ENCODE data around the gene G6PC3. TPM values are rescaled to one million over a fixed set of nuclear protein-coding genes. Genes with fewer than 3 reads are reported as not detected.

G6PC3 gene
- total and polyA plus RNA-seq, 10 of the 15 experiments (the other 5 are each of a cell fraction or from before 2014, with no cell fraction given): 13.0 to 93.7 (median 43.0) TPM

GRCh38 chr17:44067545-44067940 lies 3.0 kb upstream of the G6PC3 start (continued):
- TF ChIP-seq, protein P1, sequence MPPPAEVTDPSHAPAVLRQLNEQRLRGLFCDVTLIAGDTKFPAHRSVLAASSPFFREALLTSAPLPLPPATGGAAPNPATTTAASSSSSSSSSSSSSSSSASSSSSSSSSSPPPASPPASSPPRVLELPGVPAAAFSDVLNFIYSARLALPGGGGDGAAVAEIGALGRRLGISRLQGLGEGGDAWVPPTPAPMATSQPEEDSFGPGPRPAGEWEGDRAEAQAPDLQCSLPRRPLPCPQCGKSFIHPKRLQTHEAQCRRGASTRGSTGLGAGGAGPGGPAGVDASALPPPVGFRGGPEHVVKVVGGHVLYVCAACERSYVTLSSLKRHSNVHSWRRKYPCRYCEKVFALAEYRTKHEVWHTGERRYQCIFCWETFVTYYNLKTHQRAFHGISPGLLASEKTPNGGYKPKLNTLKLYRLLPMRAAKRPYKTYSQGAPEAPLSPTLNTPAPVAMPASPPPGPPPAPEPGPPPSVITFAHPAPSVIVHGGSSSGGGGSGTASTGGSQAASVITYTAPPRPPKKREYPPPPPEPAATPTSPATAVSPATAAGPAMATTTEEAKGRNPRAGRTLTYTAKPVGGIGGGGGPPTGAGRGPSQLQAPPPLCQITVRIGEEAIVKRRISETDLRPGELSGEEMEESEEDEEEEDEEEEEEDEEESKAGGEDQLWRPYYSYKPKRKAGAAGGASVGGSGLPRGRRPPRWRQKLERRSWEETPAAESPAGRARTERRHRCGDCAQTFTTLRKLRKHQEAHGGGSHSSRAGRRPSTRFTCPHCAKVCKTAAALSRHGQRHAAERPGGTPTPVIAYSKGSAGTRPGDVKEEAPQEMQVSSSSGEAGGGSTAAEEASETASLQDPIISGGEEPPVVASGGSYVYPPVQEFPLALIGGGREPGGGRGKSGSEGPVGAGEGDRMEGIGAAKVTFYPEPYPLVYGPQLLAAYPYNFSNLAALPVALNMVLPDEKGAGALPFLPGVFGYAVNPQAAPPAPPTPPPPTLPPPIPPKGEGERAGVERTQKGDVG (CRISPR knock-in tag; IDR thresholded peaks at IDR 0.05): no peak
- no peak for TF ChIP-seq CHD1 (IDR thresholded peaks at IDR 0.05; ENCODE audit: low read depth, low read length)
- TF ChIP-seq YY1 (IDR thresholded peaks at IDR 0.05; ENCODE audit: low read depth, low read length): no peak

DNA sequence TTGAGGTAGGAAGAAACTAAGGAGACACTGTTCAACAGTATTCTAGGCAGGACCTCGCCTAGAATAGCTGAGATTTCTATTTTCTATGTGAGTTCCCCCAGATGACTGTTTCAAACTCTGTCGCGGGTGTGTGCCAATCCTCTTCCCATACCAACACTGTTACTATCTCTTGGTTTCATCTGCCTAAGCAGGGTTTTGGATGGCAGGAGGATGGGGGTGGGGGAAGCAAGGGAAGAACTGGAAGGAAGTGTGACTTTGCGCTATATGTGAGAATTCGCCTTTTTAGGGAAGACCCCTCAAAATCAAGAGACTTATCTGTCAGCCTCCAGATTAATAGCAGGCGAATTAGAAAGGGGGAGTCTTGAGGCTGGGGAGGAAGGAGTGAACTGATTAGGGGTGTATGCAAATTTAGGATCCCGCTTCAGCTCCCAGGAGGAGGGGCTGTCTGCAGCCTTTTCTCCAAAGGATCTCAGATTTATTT lies 521 bp upstream of the G6PC3 start:
- intact Hi-C loops (cut with micrococcal nuclease; ENCODE audit: unreplicated experiment): loop anchor here (5.0 kb wide), 1 partner anchor 42 kb away; no protein-coding TSS in a partner anchor
- BruUV-seq (replicated peaks): no TSS peak
- no peak for FAIRE-seq
- TF ChIP-seq IRF3 (IDR thresholded peaks at IDR 0.05) (no peak), NR2C1 (IDR thresholded peaks at IDR 0.05) (no peak), TARDBP (IDR thresholded peaks at IDR 0.05; ENCODE audit: borderline replicate concordance) (no peak), STAT1 (conservative IDR thresholded peaks at IDR 0.05) (no peak), SIN3A (IDR thresholded peaks at IDR 0.05; ENCODE audit: low read depth, low read length) (no peak)
- TF ChIP-seq, protein P2, sequence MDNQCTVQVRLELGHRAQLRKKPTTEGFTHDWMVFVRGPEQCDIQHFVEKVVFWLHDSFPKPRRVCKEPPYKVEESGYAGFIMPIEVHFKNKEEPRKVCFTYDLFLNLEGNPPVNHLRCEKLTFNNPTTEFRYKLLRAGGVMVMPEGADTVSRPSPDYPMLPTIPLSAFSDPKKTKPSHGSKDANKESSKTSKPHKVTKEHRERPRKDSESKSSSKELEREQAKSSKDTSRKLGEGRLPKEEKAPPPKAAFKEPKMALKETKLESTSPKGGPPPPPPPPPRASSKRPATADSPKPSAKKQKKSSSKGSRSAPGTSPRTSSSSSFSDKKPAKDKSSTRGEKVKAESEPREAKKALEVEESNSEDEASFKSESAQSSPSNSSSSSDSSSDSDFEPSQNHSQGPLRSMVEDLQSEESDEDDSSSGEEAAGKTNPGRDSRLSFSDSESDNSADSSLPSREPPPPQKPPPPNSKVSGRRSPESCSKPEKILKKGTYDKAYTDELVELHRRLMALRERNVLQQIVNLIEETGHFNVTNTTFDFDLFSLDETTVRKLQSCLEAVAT (IDR thresholded peaks at IDR 0.05): no peak; the same call in 1 of the 2 replicates
- TF ChIP-seq, protein P3, sequence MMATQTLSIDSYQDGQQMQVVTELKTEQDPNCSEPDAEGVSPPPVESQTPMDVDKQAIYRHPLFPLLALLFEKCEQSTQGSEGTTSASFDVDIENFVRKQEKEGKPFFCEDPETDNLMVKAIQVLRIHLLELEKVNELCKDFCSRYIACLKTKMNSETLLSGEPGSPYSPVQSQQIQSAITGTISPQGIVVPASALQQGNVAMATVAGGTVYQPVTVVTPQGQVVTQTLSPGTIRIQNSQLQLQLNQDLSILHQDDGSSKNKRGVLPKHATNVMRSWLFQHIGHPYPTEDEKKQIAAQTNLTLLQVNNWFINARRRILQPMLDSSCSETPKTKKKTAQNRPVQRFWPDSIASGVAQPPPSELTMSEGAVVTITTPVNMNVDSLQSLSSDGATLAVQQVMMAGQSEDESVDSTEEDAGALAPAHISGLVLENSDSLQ (IDR thresholded peaks at IDR 0.05): peak; percentile 25; the same call in 1 of the 2 replicates
- TF ChIP-seq, protein P4, sequence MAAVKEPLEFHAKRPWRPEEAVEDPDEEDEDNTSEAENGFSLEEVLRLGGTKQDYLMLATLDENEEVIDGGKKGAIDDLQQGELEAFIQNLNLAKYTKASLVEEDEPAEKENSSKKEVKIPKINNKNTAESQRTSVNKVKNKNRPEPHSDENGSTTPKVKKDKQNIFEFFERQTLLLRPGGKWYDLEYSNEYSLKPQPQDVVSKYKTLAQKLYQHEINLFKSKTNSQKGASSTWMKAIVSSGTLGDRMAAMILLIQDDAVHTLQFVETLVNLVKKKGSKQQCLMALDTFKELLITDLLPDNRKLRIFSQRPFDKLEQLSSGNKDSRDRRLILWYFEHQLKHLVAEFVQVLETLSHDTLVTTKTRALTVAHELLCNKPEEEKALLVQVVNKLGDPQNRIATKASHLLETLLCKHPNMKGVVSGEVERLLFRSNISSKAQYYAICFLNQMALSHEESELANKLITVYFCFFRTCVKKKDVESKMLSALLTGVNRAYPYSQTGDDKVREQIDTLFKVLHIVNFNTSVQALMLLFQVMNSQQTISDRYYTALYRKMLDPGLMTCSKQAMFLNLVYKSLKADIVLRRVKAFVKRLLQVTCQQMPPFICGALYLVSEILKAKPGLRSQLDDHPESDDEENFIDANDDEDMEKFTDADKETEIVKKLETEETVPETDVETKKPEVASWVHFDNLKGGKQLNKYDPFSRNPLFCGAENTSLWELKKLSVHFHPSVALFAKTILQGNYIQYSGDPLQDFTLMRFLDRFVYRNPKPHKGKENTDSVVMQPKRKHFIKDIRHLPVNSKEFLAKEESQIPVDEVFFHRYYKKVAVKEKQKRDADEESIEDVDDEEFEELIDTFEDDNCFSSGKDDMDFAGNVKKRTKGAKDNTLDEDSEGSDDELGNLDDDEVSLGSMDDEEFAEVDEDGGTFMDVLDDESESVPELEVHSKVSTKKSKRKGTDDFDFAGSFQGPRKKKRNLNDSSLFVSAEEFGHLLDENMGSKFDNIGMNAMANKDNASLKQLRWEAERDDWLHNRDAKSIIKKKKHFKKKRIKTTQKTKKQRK (IDR thresholded peaks at IDR 0.05; ENCODE audit: low read depth, low read length): no peak

More for the DNA sequence above, 521 bp upstream of the G6PC3 start:
- Histone ChIP-seq H3K27ac (ENCODE audit: control insufficient read depth, insufficient read depth) (peak overlapping the region; percentile 80), H3K27me3 (replicated peaks in 1 of 2; ENCODE audit: control insufficient read depth in 2 of 2, insufficient read depth in 2 of 2, low read length in 1 of 2) (no peaks in the 10 kb centered on the region), H3K9me3 (replicated peaks; ENCODE audit: control insufficient read depth, insufficient read depth, low read length) (no peaks in the 10 kb centered on the region), H3K4me1 (ENCODE audit: control insufficient read depth, insufficient read depth, low read length) (0 out of 2 replicates have a peak, but pooled peaks cover 3% of the 10 kb centered on the region), H3K4me2 (ENCODE audit: control insufficient read depth, insufficient read depth) (peak overlapping the region; percentile 95), H3K9ac (ENCODE audit: control insufficient read depth, insufficient read depth, low read length) (peak overlapping the region; percentile 70), H3K4me3 (peak overlapping the region; percentile 91), H3K79me2 (ENCODE audit: control insufficient read depth, insufficient read depth, low read length) (peaks cover 33% of the 10 kb centered on the region), H4K20me1 (ENCODE audit: control insufficient read depth, insufficient read depth) (no peaks in the 10 kb centered on the region), H2AFZ (ENCODE audit: control insufficient read depth, low read depth, low read length) (peak overlapping the region; percentile 92), H3K36me3 (ENCODE audit: control insufficient read depth in 2 of 2, insufficient read depth in 2 of 2, low read length in 1 of 2) (peaks cover 1 to 6% of the 10 kb centered on the region in 2 experiments; a peak in 3 of 4 replicates)
- SMC1A ChIA-PET (ENCODE audit: uncharacterized antibody, unreplicated experiment): no interaction called here
- DNase-seq (ENCODE audit: low read depth, low spot score): no peak
- 0% methylated on average over 7 of the region's 7 CpGs for WGBS (ENCODE audit: insufficient coverage, insufficient replicate concordance, low lambda C conversion rate, missing lambda C conversion rate)
- CTCF ChIA-PET: interaction anchor here (2.4 kb wide), 1 partner anchor 54 kb away, joined by 8 read pairs; the partner anchor contains the start of gene HDAC5
- RAD21 ChIA-PET (ENCODE audit: unreplicated experiment): interaction anchor here (0.6 to 0.7 kb wide), 3 partner anchors 42 to 943 kb away, joined by 3 read pairs; no protein-coding TSS in a partner anchor
- POLR2A ChIA-PET: interaction anchor here (0.6 to 3.5 kb wide), 9 partner anchors 10 to 1503 kb away, joined by 3 to 23 read pairs (median 3); partner anchors contain the start of gene HDAC5
- ATAC-seq: peak; percentile 3; the same call in 2 of the 3 replicates
- in situ Hi-C loops (cut with MboI): no loop called here
